Esophagus muscularis mucosa (tissue), 4 donors: ENCODE data around the gene KRTAP12-1. TPM values are rescaled to one million over a fixed set of nuclear protein-coding genes. Genes with fewer than 3 reads are reported as not detected.
A peak's percentile ranks its signal among the peaks of the same experiment; 100 is the strongest.

Experiments
- DNase-seq: peaks from one replicate; pipeline ENCODE4 v3.0.0-alpha.2; 2017; ENCODE audit errors: extremely low spot score
- H3K27ac ChIP-seq, 4 donors: fragments of 200-600 bp; sonication (generic); replicated peaks in 1 of 4; 1 replicate in 3 of 4; 2 replicates in 1 of 4; pipeline ENCODE4 v1.5.1; 2016 to 2019; ENCODE audit warnings: mild to moderate bottlenecking in 1 of 4
- H3K27me3 ChIP-seq, 4 donors: fragments of 200-600 bp; sonication (generic); one replicate each; pipeline versions ENCODE4 v1.5.1 to v1.6.0; 2016 to 2019
- H3K36me3 ChIP-seq, 4 donors: fragments of 200-600 bp; sonication (generic); one replicate each; pipeline ENCODE4 v1.5.1; 2016 to 2019
- H3K4me1 ChIP-seq, 4 donors: fragments of 200-600 bp; sonication (generic); one replicate each; pipeline ENCODE4 v1.5.1; 2016 to 2019
- H3K4me3 ChIP-seq, 4 donors: fragments of 200-600 bp; sonication (generic); 1 replicate in 2 of 4; 2 replicates in 2 of 4; pipeline ENCODE4 v1.5.1; 2016 to 2019; ENCODE audit warnings: mild to moderate bottlenecking in 4 of 4, moderate library complexity in 1 of 4
- H3K9me3 ChIP-seq, 4 donors: fragments of 200-600 bp; sonication (generic); 1 replicate in 3 of 4; 2 replicates in 1 of 4; pipeline ENCODE4 v1.5.1; 2016 to 2019
- CTCF ChIP-seq, 3 experiments: fragments of 200-600 bp in 2 of 3; fragments of 450-650 bp in 1 of 3; sonication (generic) in 2 of 3; IDR thresholded peaks; one replicate each; pipeline ENCODE4 v1.5.1; 2017 to 2019; ENCODE audit warnings: antibody characterized with exemption in 3 of 3, mild to moderate bottlenecking in 2 of 3, moderate library complexity in 1 of 3
- EP300 ChIP-seq: sonication (generic); formaldehyde crosslinking; IDR thresholded peaks from one replicate; pipeline ENCODE4 v1.6.1; 2017; ENCODE audit warnings: antibody characterized with exemption
- POLR2A ChIP-seq: fragments of 450-650 bp; IDR thresholded peaks from one replicate; pipeline ENCODE4 v1.6.1; 2017; ENCODE audit warnings: antibody characterized with exemption, moderate library complexity, mild to moderate bottlenecking, low read depth
- POLR2AphosphoS5 ChIP-seq, 2 donors: sonication (generic); formaldehyde crosslinking; IDR thresholded peaks; one replicate each; pipeline ENCODE4 v1.6.1; 2017; ENCODE audit warnings: antibody characterized with exemption in 2 of 2
- WGBS: methylation state at CpG from one replicate; pipeline ENCODE4 v1.1.5; 2018; 5-methylcytosine and 5-hydroxymethylcytosine counted together
- intact Hi-C: fragments of 100-400 bp; cut with DNase I; formaldehyde crosslinking; loops from one replicate; pipeline ENCODE4 v1.15.1; 2023
- total RNA-seq, 4 donors: library from RNA; depleted of rRNA; stranded (reverse); fragments of >200 nt; gene quantifications; one replicate each; pipeline versions ENCODE4 v1.1.0 to v1.2.1, GENCODE V29; 2016

Gene KRTAP12-1
- total RNA-seq, 4 donors from 2014 or later = not detected

GRCh38 chr21:44653656-44654575 is 28.0 kb downstream of the KRTAP12-1 start:
- Histone ChIP-seq H3K4me1 (no peaks in the 10 kb centered on the region), H3K27me3 (peaks cover 0 to 66% (median 0%) of the 10 kb centered on the region in 4 donors), H3K36me3 (no peaks in the 10 kb centered on the region), H3K9me3 (peaks cover 0 to 13% (median 6%) of the 10 kb centered on the region in 4 donors), H3K27ac (no peak overlapping the region), H3K4me3 (no peak overlapping the region)
- TF ChIP-seq EP300 = no peak
- no peak for TF ChIP-seq CTCF (IDR thresholded peaks at IDR 0.05)
- peak in 1 of 2 donors; percentile 8 for TF ChIP-seq POLR2AphosphoS5 (IDR thresholded peaks at IDR 0.05)
- intact Hi-C loops = no loop called here
- DNase-seq = peak; percentile 79
- WGBS = 77% methylated on average over 12 of the region's 17 CpGs

GRCh38 chr21:44653123-44653522 is 28.8 kb downstream of the KRTAP12-1 start:
- intact Hi-C loops = no loop called here
- peak; percentile 55 for DNase-seq
- H3K4me3 ChIP-seq = no peak overlapping the region
- H3K27me3 ChIP-seq = peaks cover 0 to 66% (median 0%) of the 10 kb centered on the region in 4 donors
- no peaks in the 10 kb centered on the region for H3K36me3 ChIP-seq
- no peak for TF ChIP-seq EP300
- no peak for TF ChIP-seq POLR2A
- no peak for TF ChIP-seq CTCF (IDR thresholded peaks at IDR 0.05)
- no peak for TF ChIP-seq POLR2AphosphoS5 (IDR thresholded peaks at IDR 0.05)
- H3K4me1 ChIP-seq = no peaks in the 10 kb centered on the region
- H3K27ac ChIP-seq = no peak overlapping the region
- H3K9me3 ChIP-seq = peaks cover 0 to 13% (median 6%) of the 10 kb centered on the region in 4 donors
- WGBS = 58% methylated on average over 14 of the region's 14 CpGs

GRCh38 chr21:44650973-44651675 is 30.8 kb downstream of the KRTAP12-1 start:
- intact Hi-C loops = no loop called here
- WGBS = 93% methylated on average over 11 of the region's 12 CpGs
- Histone ChIP-seq H3K27me3 (peaks cover 0 to 70% (median 0%) of the 10 kb centered on the region in 4 donors), H3K36me3 (no peaks in the 10 kb centered on the region), H3K9me3 (peaks cover 0 to 3% (median 1%) of the 10 kb centered on the region in 4 donors), H3K4me3 (no peak overlapping the region), H3K27ac (no peak overlapping the region), H3K4me1 (no peaks in the 10 kb centered on the region)
- DNase-seq = peak; percentile 89
- TF ChIP-seq POLR2A = no peak
- TF ChIP-seq CTCF (IDR thresholded peaks at IDR 0.05) = no peak
- TF ChIP-seq POLR2AphosphoS5 (IDR thresholded peaks at IDR 0.05) = no peak
- no peak for TF ChIP-seq EP300

GRCh38 chr21:44650265-44650972 is 31.5 kb downstream of the KRTAP12-1 start:
- WGBS = 91% methylated on average over 20 of the region's 20 CpGs
- Histone ChIP-seq H3K9me3 (peaks cover 0 to 1% (median under 1%) of the 10 kb centered on the region in 4 donors), H3K27ac (no peak overlapping the region), H3K27me3 (peaks cover 0 to 70% (median 0%) of the 10 kb centered on the region in 4 donors), H3K4me3 (no peak overlapping the region), H3K36me3 (no peaks in the 10 kb centered on the region), H3K4me1 (no peaks in the 10 kb centered on the region)
- DNase-seq = peak; percentile 91
- intact Hi-C loops = no loop called here
- TF ChIP-seq EP300 (no peak), POLR2AphosphoS5 (IDR thresholded peaks at IDR 0.05) (no peak), CTCF (IDR thresholded peaks at IDR 0.05) (no peak), POLR2A (no peak)
